GM12874 (cell line): Measurements from ENCODE around the gene DACT1.

ENCODE experiments used
- TF ChIP-seq, protein P1 (sequence below): IDR thresholded peaks from 2 replicates; pipeline ENCODE4 v1.5.1; 2011; ENCODE audit warnings: low read depth, mild to moderate bottlenecking, control low read depth, low read length, moderate library complexity; ENCODE audit not compliant: insufficient read depth

DACT1 gene, protein sequence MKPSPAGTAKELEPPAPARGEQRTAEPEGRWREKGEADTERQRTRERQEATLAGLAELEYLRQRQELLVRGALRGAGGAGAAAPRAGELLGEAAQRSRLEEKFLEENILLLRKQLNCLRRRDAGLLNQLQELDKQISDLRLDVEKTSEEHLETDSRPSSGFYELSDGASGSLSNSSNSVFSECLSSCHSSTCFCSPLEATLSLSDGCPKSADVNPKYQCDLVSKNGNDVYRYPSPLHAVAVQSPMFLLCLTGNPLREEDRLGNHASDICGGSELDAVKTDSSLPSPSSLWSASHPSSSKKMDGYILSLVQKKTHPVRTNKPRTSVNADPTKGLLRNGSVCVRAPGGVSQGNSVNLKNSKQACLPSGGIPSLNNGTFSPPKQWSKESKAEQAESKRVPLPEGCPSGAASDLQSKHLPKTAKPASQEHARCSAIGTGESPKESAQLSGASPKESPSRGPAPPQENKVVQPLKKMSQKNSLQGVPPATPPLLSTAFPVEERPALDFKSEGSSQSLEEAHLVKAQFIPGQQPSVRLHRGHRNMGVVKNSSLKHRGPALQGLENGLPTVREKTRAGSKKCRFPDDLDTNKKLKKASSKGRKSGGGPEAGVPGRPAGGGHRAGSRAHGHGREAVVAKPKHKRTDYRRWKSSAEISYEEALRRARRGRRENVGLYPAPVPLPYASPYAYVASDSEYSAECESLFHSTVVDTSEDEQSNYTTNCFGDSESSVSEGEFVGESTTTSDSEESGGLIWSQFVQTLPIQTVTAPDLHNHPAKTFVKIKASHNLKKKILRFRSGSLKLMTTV

DNA sequence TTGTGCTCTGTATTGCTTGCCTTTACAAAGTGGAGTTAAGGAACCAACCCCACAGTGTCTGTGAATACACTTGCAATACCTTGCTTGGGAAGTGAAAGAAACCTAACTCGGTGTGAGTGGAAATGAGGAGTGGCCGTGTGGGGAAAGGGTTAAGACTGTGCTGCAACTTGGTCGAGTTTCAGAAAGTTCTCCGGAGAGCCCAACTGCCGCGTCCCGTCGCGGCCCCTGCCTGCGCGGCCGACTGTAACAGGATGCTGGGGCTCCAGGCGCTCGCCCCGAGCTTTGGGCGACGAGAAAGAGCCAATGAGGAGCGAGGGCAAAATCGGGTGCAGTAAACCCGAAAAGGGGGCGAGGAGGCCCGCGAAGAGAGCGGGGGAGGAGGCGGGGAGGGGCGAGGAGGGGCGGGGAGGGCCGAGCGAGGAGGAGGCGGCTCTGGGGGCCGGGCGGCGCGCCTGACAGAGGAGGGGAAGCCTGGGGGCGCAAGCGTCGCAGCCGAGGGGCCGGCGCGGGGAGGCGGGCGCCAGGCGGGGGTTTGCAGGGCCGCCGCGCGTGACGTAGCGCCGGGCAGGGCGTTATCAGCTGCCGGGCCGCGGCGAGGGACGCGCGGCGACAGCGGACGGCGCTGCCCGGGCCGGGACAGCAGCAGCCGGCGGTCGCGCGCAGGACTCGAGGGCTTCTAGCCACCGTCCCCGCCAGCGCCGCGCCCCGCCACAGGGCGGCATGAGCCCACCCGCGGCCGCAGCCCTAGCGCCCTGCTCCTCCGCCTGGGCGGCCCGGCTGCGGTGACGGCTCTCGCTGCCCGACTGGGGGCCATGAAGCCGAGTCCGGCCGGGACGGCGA, at the start of gene DACT1:
Gene DACT1 (plus strand): TSS at position 572 of the 840 bp plus-strand sequence. CDS start 241 bp downstream, at position 813.
- TF ChIP-seq, protein P1, sequence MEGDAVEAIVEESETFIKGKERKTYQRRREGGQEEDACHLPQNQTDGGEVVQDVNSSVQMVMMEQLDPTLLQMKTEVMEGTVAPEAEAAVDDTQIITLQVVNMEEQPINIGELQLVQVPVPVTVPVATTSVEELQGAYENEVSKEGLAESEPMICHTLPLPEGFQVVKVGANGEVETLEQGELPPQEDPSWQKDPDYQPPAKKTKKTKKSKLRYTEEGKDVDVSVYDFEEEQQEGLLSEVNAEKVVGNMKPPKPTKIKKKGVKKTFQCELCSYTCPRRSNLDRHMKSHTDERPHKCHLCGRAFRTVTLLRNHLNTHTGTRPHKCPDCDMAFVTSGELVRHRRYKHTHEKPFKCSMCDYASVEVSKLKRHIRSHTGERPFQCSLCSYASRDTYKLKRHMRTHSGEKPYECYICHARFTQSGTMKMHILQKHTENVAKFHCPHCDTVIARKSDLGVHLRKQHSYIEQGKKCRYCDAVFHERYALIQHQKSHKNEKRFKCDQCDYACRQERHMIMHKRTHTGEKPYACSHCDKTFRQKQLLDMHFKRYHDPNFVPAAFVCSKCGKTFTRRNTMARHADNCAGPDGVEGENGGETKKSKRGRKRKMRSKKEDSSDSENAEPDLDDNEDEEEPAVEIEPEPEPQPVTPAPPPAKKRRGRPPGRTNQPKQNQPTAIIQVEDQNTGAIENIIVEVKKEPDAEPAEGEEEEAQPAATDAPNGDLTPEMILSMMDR: no peak

DNA sequence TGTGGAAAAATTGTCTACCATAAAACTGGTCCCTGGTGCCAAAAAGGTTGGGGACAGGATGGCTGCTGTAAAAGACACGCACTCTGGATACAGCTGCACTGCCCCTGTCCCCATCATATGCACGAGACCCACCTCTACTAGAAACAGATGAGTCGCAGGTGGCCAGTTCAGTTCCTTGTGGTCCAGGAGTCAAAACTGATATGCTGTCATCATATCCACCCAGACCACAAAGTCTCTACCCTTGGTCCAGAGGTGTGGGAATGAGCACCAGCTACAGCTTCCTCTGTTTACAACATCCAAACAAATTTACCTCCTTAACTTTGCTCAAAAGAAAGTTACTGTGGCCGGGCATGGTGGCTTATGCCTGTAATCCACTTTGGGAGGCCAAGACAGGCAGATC, 43.8 kb upstream of the DACT1 start:
- TF ChIP-seq, protein P1: no peak

GRCh38 chr14:58597041-58597440, 40.7 kb upstream of the DACT1 start:
- TF ChIP-seq, protein P1: no peak

DNA sequence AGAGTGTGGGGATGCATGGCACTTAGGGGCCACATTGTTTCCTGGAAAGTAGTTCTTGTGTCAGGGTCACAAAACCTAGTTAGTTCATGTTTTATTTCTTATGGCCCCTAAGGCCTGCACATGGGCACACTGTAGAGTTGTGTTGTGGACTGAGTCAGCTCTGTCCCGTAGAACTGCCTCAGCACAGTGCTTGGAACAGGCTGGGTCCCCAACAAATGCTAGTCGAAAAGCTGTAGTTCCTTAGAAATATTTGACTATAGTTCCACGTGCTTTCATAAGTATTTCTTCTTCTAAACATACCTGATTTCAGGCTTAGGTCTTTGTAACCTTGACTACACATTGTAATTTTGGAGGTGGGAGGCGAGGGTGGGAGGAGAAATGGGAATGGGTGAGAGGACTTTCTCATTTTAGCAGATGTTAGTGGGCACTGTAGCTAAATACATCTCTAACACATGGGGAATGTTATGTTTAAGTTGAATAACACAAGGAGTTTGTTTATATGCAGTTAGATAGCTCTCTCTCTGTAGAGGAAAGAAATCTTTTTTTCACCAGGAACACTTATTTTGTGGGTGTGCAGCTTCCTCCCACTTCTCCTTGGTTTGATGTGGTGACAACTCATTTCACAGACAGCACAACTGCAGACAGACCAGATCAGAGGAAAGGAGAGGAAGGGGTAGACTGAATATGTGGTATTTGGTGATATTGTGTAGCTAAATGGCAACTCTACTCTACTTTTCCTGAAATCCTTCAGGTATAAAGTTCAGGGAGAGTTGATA, 39.5 kb upstream of the DACT1 start:
- TF ChIP-seq, protein P1: no peak

- TF ChIP-seq, protein P1: no peak
Measured at GRCh38 chr14:58598804-58599525, 38.8 kb upstream of the DACT1 start.

DNA sequence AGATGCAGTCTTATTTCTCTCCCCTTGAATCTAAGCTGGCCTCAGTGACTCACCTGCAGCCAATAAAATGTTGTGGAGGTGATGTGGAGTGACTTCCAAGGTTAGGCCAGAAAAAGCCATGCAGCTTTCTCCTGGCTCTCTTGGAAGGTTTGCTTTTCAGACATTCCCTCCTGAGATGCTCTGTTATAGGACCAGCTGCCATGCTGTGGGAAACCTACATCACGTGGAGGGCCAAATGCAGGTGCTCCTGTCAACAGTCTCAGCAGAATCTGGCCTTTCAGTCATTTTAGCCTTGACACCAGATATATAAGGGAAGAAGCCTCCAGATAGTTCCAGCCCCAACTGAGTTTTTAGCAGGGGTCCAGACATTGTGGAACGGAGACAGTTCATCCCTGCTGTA, 38.1 kb upstream of the DACT1 start:
- TF ChIP-seq, protein P1: no peak
